ENCODE measurements around the gene LRBA. TPM values are rescaled to one million over a fixed set of nuclear protein-coding genes. Genes with fewer than 3 reads are reported as not detected.

LRBA gene
- polyA plus RNA-seq, 2 of the 4 experiments (the other 2 are of a cell fraction), result 10.7 to 25.1 TPM

DNA sequence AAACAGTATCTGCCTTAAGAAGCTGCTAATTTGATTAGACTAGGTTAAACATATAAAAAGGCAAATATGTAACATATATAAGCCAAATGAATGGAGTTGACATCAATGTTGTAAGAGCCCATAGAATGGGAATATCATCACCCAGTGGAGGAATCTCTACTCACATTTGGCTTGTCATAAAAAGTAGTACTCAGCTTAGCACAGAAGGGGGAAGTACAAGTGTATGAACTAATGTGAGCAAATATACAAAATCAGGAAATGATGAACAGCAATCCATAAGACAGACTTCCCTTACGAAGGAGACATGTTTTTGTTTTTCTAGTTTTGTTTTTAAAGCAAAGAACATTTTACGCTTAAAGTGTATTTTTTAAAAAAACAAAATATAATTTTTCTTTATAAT is 358.2 kb downstream of the LRBA start:
- WGBS (ENCODE audit: missing lambda C conversion rate), result 85% methylated on average over 2 of the region's 2 CpGs
- no peak for FAIRE-seq

GRCh38 chr4:150650751-150651150 is 364.3 kb downstream of the LRBA start:
- no peak for ATAC-seq
- Histone ChIP-seq H3K27ac (no peak overlapping the region), H3K4me3 (no peak overlapping the region), H3K9me3 (no peaks in the 10 kb centered on the region), H3K4me1 (no peaks in the 10 kb centered on the region), H3K4me2 (no peak overlapping the region)
- WGBS (ENCODE audit: missing lambda C conversion rate), result 85% methylated on average over 1 of the region's 1 CpG
- CTCF ChIA-PET, result no interaction called here
- TF ChIP-seq HOXB13 (CRISPR knock-in tag; IDR thresholded peaks at IDR 0.05; ENCODE audit: low read depth) (no peak), CBX8 (IDR thresholded peaks at IDR 0.05) (no peak), EHF (CRISPR knock-in tag; IDR thresholded peaks at IDR 0.05) (no peak), SMC3 (IDR thresholded peaks at IDR 0.05) (no peak), HES2 (IDR thresholded peaks at IDR 0.05) (no peak), EP300 (IDR thresholded peaks at IDR 0.05) (no peak), PHF8 (IDR thresholded peaks at IDR 0.05; ENCODE audit: borderline replicate concordance, low read depth) (no peak), SREBF2 (IDR thresholded peaks at IDR 0.05) (no peak), FOSL2 (IDR thresholded peaks at IDR 0.05) (no peak), FOSL2 (CRISPR knock-in tag; IDR thresholded peaks at IDR 0.05) (no peak)
- TF ChIP-seq, protein P1, sequence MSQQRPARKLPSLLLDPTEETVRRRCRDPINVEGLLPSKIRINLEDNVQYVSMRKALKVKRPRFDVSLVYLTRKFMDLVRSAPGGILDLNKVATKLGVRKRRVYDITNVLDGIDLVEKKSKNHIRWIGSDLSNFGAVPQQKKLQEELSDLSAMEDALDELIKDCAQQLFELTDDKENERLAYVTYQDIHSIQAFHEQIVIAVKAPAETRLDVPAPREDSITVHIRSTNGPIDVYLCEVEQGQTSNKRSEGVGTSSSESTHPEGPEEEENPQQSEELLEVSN (IDR thresholded peaks at IDR 0.05; ENCODE audit: borderline replicate concordance, low read depth), result no peak
- TF ChIP-seq, protein P2, sequence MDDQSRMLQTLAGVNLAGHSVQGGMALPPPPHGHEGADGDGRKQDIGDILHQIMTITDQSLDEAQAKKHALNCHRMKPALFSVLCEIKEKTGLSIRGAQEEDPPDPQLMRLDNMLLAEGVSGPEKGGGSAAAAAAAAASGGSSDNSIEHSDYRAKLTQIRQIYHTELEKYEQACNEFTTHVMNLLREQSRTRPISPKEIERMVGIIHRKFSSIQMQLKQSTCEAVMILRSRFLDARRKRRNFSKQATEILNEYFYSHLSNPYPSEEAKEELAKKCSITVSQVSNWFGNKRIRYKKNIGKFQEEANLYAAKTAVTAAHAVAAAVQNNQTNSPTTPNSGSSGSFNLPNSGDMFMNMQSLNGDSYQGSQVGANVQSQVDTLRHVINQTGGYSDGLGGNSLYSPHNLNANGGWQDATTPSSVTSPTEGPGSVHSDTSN (IDR thresholded peaks at IDR 0.05), result no peak
- no peak for FAIRE-seq
- DNase-seq (ENCODE audit: low read depth in 1 of 2, low spot score in 1 of 2), result no peak
- POLR2A ChIA-PET, result no interaction called here

More for the DNA sequence above, 358.2 kb downstream of the LRBA start:
- TF ChIP-seq MYC (IDR thresholded peaks at IDR 0.05; ENCODE audit: borderline replicate concordance, low read length), result no peak
- no peak for TF ChIP-seq RNF2 (IDR thresholded peaks at IDR 0.05; ENCODE audit: borderline replicate concordance, low read depth)
- TF ChIP-seq KDM5A (IDR thresholded peaks at IDR 0.05), result no peak
- TF ChIP-seq BHLHE40 (IDR thresholded peaks at IDR 0.05; ENCODE audit: low read depth, low read length), result no peak
- no peak for TF ChIP-seq CBX8 (IDR thresholded peaks at IDR 0.05)
- no peak for TF ChIP-seq HOXB5 (CRISPR knock-in tag; IDR thresholded peaks at IDR 0.05)
- TF ChIP-seq GATA3 (IDR thresholded peaks at IDR 0.05; ENCODE audit: borderline replicate concordance), result no peak
- Histone ChIP-seq H3K4me2 (no peak overlapping the region), H3K4me3 (no peak overlapping the region), H3K27ac (no peak overlapping the region), H3K9me3 (no peaks in the 10 kb centered on the region), H3K4me1 (no peaks in the 10 kb centered on the region)
- no peak; a peak in 1 of 6 replicates for ATAC-seq
- DNase-seq (ENCODE audit: low read depth in 1 of 2, low spot score in 1 of 2), result peak in 1 of 2 experiments; percentile 12
- ChIA-PET POLR2A (no interaction called here), CTCF (no interaction called here)

- H3K27ac ChIP-seq, result no peak overlapping the region
- POLR2A ChIA-PET, result no interaction called here
- 84% methylated on average over 3 of the region's 3 CpGs for WGBS (ENCODE audit: missing lambda C conversion rate)
- no peak for DNase-seq (ENCODE audit: low read depth in 1 of 2, low spot score in 1 of 2)
- no peak for ATAC-seq
- H3K9me3 ChIP-seq, result no peaks in the 10 kb centered on the region
- H3K4me1 ChIP-seq, result no peaks in the 10 kb centered on the region
- no peak overlapping the region for H3K4me2 ChIP-seq
- no peak for FAIRE-seq
- no peak overlapping the region for H3K4me3 ChIP-seq
- CTCF ChIA-PET, result no interaction called here
- no peak for TF ChIP-seq CBX2 (IDR thresholded peaks at IDR 0.05; ENCODE audit: borderline replicate concordance, low read depth)
- no peak for TF ChIP-seq TP53 (CRISPR knock-in tag; IDR thresholded peaks at IDR 0.05)
- no peak for TF ChIP-seq SMC3 (IDR thresholded peaks at IDR 0.05)
- TF ChIP-seq HMGXB4 (CRISPR knock-in tag; IDR thresholded peaks at IDR 0.05; ENCODE audit: borderline replicate concordance), result no peak
- TF ChIP-seq HOXA7 (CRISPR knock-in tag; IDR thresholded peaks at IDR 0.05), result no peak
- TF ChIP-seq ZNF302 (CRISPR knock-in tag; IDR thresholded peaks at IDR 0.05), result no peak
- no peak for TF ChIP-seq CHD4 (IDR thresholded peaks at IDR 0.05; ENCODE audit: borderline replicate concordance)
- no peak for TF ChIP-seq ESRRA (IDR thresholded peaks at IDR 0.05; ENCODE audit: borderline replicate concordance, low read length)
- TF ChIP-seq, protein P3, sequence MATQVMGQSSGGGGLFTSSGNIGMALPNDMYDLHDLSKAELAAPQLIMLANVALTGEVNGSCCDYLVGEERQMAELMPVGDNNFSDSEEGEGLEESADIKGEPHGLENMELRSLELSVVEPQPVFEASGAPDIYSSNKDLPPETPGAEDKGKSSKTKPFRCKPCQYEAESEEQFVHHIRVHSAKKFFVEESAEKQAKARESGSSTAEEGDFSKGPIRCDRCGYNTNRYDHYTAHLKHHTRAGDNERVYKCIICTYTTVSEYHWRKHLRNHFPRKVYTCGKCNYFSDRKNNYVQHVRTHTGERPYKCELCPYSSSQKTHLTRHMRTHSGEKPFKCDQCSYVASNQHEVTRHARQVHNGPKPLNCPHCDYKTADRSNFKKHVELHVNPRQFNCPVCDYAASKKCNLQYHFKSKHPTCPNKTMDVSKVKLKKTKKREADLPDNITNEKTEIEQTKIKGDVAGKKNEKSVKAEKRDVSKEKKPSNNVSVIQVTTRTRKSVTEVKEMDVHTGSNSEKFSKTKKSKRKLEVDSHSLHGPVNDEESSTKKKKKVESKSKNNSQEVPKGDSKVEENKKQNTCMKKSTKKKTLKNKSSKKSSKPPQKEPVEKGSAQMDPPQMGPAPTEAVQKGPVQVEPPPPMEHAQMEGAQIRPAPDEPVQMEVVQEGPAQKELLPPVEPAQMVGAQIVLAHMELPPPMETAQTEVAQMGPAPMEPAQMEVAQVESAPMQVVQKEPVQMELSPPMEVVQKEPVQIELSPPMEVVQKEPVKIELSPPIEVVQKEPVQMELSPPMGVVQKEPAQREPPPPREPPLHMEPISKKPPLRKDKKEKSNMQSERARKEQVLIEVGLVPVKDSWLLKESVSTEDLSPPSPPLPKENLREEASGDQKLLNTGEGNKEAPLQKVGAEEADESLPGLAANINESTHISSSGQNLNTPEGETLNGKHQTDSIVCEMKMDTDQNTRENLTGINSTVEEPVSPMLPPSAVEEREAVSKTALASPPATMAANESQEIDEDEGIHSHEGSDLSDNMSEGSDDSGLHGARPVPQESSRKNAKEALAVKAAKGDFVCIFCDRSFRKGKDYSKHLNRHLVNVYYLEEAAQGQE (IDR thresholded peaks at IDR 0.05), result no peak
- TF ChIP-seq NR3C1 (IDR thresholded peaks at IDR 0.05), result no peak
- no peak for TF ChIP-seq CTCF (IDR thresholded peaks at IDR 0.05)
Measured at GRCh38 chr4:150648123-150648522, 367.0 kb downstream of the LRBA start.

Measured in A549 (cell line).